Measurements from ENCODE around the gene TOP3A.

GRCh38 chr17:18250259-18250658 is 64.5 kb downstream of the TOP3A start:
- TF ChIP-seq CREB1 (IDR thresholded peaks at IDR 0.05; ENCODE audit: low read depth) (no peak), REST (IDR thresholded peaks at IDR 0.05; ENCODE audit: low read depth) (no peak)

Measured in Ishikawa (cell line).